ENCODE measurements around the gene ZFPM1.

Gene ZFPM1

GRCh38 chr16:88549671-88550245, 96.7 kb downstream of the ZFPM1 start:
- H3K4me1 ChIP-seq (ENCODE audit: control insufficient read depth, insufficient read depth, low read length, unreplicated experiment) = peaks cover 3% of the 10 kb centered on the region
- H3K27ac ChIP-seq (ENCODE audit: low read depth, low read length) = no peak overlapping the region
- no peaks in the 10 kb centered on the region for H3K79me2 ChIP-seq (ENCODE audit: control insufficient read depth, insufficient read depth, low read length, unreplicated experiment)
- H3K4me3 ChIP-seq (ENCODE audit: low read depth, low read length) = no peak overlapping the region
- H3K27me3 ChIP-seq (ENCODE audit: insufficient read depth, low read length) = peaks cover 19% of the 10 kb centered on the region
- no peak overlapping the region for H2AFZ ChIP-seq (ENCODE audit: low read length, unreplicated experiment)
- no peaks in the 10 kb centered on the region for H3K36me3 ChIP-seq (ENCODE audit: insufficient read depth, low read length)

GRCh38 chr16:88550246-88550661, 97.2 kb downstream of the ZFPM1 start:
- H2AFZ ChIP-seq (ENCODE audit: low read length, unreplicated experiment) = no peak overlapping the region
- H3K36me3 ChIP-seq (ENCODE audit: insufficient read depth, low read length) = no peaks in the 10 kb centered on the region
- no peak overlapping the region for H3K27ac ChIP-seq (ENCODE audit: low read depth, low read length)
- H3K79me2 ChIP-seq (ENCODE audit: control insufficient read depth, insufficient read depth, low read length, unreplicated experiment) = no peaks in the 10 kb centered on the region
- H3K27me3 ChIP-seq (ENCODE audit: insufficient read depth, low read length) = peaks cover 15% of the 10 kb centered on the region
- H3K4me1 ChIP-seq (ENCODE audit: control insufficient read depth, insufficient read depth, low read length, unreplicated experiment) = peaks cover 3% of the 10 kb centered on the region
- H3K4me3 ChIP-seq (ENCODE audit: low read depth, low read length) = no peak overlapping the region

- H3K4me3 ChIP-seq (ENCODE audit: low read depth, low read length) = no peak overlapping the region
- H3K4me1 ChIP-seq (ENCODE audit: control insufficient read depth, insufficient read depth, low read length, unreplicated experiment) = peaks cover 3% of the 10 kb centered on the region
- H3K27ac ChIP-seq (ENCODE audit: low read depth, low read length) = no peak overlapping the region
- H3K36me3 ChIP-seq (ENCODE audit: insufficient read depth, low read length) = no peaks in the 10 kb centered on the region
- H3K79me2 ChIP-seq (ENCODE audit: control insufficient read depth, insufficient read depth, low read length, unreplicated experiment) = no peaks in the 10 kb centered on the region
- H3K27me3 ChIP-seq (ENCODE audit: insufficient read depth, low read length) = peaks cover under 1% of the 10 kb centered on the region; the same call in 1 of the 2 replicates
- H2AFZ ChIP-seq (ENCODE audit: low read length, unreplicated experiment) = no peak overlapping the region
Observed at GRCh38 chr16:88552166-88552565, 99.1 kb downstream of the ZFPM1 start.

- H3K4me1 ChIP-seq (ENCODE audit: control insufficient read depth, insufficient read depth, low read length, unreplicated experiment) = peaks cover 3% of the 10 kb centered on the region
- H3K27ac ChIP-seq (ENCODE audit: low read depth, low read length) = no peak overlapping the region
- H3K79me2 ChIP-seq (ENCODE audit: control insufficient read depth, insufficient read depth, low read length, unreplicated experiment) = no peaks in the 10 kb centered on the region
- H3K4me3 ChIP-seq (ENCODE audit: low read depth, low read length) = no peak overlapping the region
- H3K36me3 ChIP-seq (ENCODE audit: insufficient read depth, low read length) = no peaks in the 10 kb centered on the region
- no peak overlapping the region for H2AFZ ChIP-seq (ENCODE audit: low read length, unreplicated experiment)
- peaks cover 7% of the 10 kb centered on the region; the same call in 1 of the 2 replicates for H3K27me3 ChIP-seq (ENCODE audit: insufficient read depth, low read length)
Observed at GRCh38 chr16:88552815-88553214, 99.7 kb downstream of the ZFPM1 start.

- Histone ChIP-seq H3K36me3 (ENCODE audit: insufficient read depth, low read length) (no peaks in the 10 kb centered on the region), H2AFZ (ENCODE audit: low read length, unreplicated experiment) (no peak overlapping the region), H3K4me1 (ENCODE audit: control insufficient read depth, insufficient read depth, low read length, unreplicated experiment) (peaks cover 3% of the 10 kb centered on the region), H3K27ac (ENCODE audit: low read depth, low read length) (no peak overlapping the region), H3K79me2 (ENCODE audit: control insufficient read depth, insufficient read depth, low read length, unreplicated experiment) (no peaks in the 10 kb centered on the region), H3K4me3 (ENCODE audit: low read depth, low read length) (no peak overlapping the region), H3K27me3 (ENCODE audit: insufficient read depth, low read length) (peaks cover 7% of the 10 kb centered on the region; the same call in 1 of the 2 replicates)
Observed at GRCh38 chr16:88553739-88554138, 100.7 kb downstream of the ZFPM1 start.

GRCh38 chr16:88554711-88555264, 101.7 kb downstream of the ZFPM1 start:
- Histone ChIP-seq H3K27ac (ENCODE audit: low read depth, low read length) (no peak overlapping the region), H3K36me3 (ENCODE audit: insufficient read depth, low read length) (no peaks in the 10 kb centered on the region), H3K4me3 (ENCODE audit: low read depth, low read length) (no peak overlapping the region), H3K79me2 (ENCODE audit: control insufficient read depth, insufficient read depth, low read length, unreplicated experiment) (no peaks in the 10 kb centered on the region), H2AFZ (ENCODE audit: low read length, unreplicated experiment) (no peak overlapping the region), H3K27me3 (ENCODE audit: insufficient read depth, low read length) (peaks cover 7% of the 10 kb centered on the region; the same call in 1 of the 2 replicates), H3K4me1 (ENCODE audit: control insufficient read depth, insufficient read depth, low read length, unreplicated experiment) (peaks cover 3% of the 10 kb centered on the region)

GRCh38 chr16:88556294-88556988, 103.4 kb downstream of the ZFPM1 start:
- peaks cover 7% of the 10 kb centered on the region; the same call in 1 of the 2 replicates for H3K27me3 ChIP-seq (ENCODE audit: insufficient read depth, low read length)
- H3K4me3 ChIP-seq (ENCODE audit: low read depth, low read length) = no peak overlapping the region
- H3K27ac ChIP-seq (ENCODE audit: low read depth, low read length) = no peak overlapping the region

GRCh38 chr16:88558457-88559442, 105.7 kb downstream of the ZFPM1 start:
- H3K36me3 ChIP-seq (ENCODE audit: insufficient read depth, low read length) = no peaks in the 10 kb centered on the region
- no peak overlapping the region for H3K27ac ChIP-seq (ENCODE audit: low read depth, low read length)
- H3K4me1 ChIP-seq (ENCODE audit: control insufficient read depth, insufficient read depth, low read length, unreplicated experiment) = peaks cover 3% of the 10 kb centered on the region
- H3K4me3 ChIP-seq (ENCODE audit: low read depth, low read length) = no peak overlapping the region
- H3K27me3 ChIP-seq (ENCODE audit: insufficient read depth, low read length) = peaks cover 7% of the 10 kb centered on the region; the same call in 1 of the 2 replicates
- no peak overlapping the region for H2AFZ ChIP-seq (ENCODE audit: low read length, unreplicated experiment)
- H3K79me2 ChIP-seq (ENCODE audit: control insufficient read depth, insufficient read depth, low read length, unreplicated experiment) = no peaks in the 10 kb centered on the region

More at GRCh38 chr16:88556294-88556988, 103.4 kb downstream of the ZFPM1 start:
- no peaks in the 10 kb centered on the region for H3K36me3 ChIP-seq (ENCODE audit: insufficient read depth, low read length)
- H3K79me2 ChIP-seq (ENCODE audit: control insufficient read depth, insufficient read depth, low read length, unreplicated experiment) = no peaks in the 10 kb centered on the region
- H2AFZ ChIP-seq (ENCODE audit: low read length, unreplicated experiment) = no peak overlapping the region
- no peaks in the 10 kb centered on the region for H3K4me1 ChIP-seq (ENCODE audit: control insufficient read depth, insufficient read depth, low read length, unreplicated experiment)

GRCh38 chr16:88560714-88561484, 107.8 kb downstream of the ZFPM1 start:
- Histone ChIP-seq H3K27me3 (ENCODE audit: insufficient read depth, low read length) (0 out of 2 replicates have a peak, but pooled peaks cover 7% of the 10 kb centered on the region), H3K36me3 (ENCODE audit: insufficient read depth, low read length) (no peaks in the 10 kb centered on the region), H3K27ac (ENCODE audit: low read depth, low read length) (no peak overlapping the region), H3K79me2 (ENCODE audit: control insufficient read depth, insufficient read depth, low read length, unreplicated experiment) (no peaks in the 10 kb centered on the region), H3K4me1 (ENCODE audit: control insufficient read depth, insufficient read depth, low read length, unreplicated experiment) (peaks cover 4% of the 10 kb centered on the region), H2AFZ (ENCODE audit: low read length, unreplicated experiment) (no peak overlapping the region), H3K4me3 (ENCODE audit: low read depth, low read length) (no peak overlapping the region)
